Measurements from ENCODE around the gene SGTA. TPM values are rescaled to one million over a fixed set of nuclear protein-coding genes. Genes with fewer than 3 reads are reported as not detected.

Gene SGTA
- total RNA-seq, 1 donor from 2014 or later: 25.6 TPM

DNA sequence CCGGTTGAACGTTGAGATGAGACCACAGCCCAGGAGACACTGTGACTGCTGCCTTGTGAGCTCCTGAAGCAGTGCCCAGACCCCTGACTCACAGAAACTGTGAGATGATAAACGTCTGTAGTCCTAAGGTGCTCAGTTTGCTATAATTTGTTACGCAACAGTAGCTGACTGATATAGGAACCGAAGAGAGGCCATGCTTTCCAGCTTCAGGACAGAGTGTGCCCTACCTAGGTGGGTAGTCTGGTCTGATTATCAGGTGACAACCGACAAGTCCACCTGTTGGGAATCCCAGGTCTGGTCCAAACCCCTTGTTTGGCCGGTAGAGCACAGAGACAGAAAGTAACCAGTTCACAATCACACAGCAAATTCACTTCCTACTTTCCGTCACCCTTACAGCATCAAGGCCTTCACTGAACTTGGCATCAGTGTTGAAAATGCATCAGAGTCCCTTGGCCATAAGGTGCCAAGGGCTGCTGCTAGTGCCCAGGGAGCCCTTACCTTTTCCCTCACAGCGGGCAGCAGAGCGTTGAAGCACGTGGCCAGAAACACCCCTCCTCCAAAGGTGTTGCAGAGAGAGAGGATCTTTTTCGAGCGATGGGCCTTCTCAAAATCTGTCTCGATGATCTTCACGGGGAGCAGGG lies 46.4 kb downstream of the SGTA start:
- Histone ChIP-seq H3K4me3 (ENCODE audit: low read length in 3 of 3) (no peak overlapping the region), H3K9ac (ENCODE audit: low read depth in 1 of 3, low read length in 3 of 3) (no peak overlapping the region), H3K27ac (ENCODE audit: low read depth, low read length) (no peak overlapping the region), H3K4me1 (ENCODE audit: control insufficient read depth in 3 of 3, insufficient read depth in 3 of 3, low read length in 3 of 3) (peaks cover 8 to 12% (median 9%) of the 10 kb centered on the region in 3 donors), H3K36me3 (ENCODE audit: control insufficient read depth in 3 of 3, insufficient read depth in 3 of 3, low read length in 3 of 3) (peaks cover 28 to 34% (median 33%) of the 10 kb centered on the region in 3 donors), H3K9me3 (ENCODE audit: control insufficient read depth in 3 of 3, low read length in 3 of 3) (peaks cover 0 to 5% (median 0%) of the 10 kb centered on the region in 3 donors), H3K27me3 (ENCODE audit: control insufficient read depth in 3 of 3, insufficient read depth in 3 of 3, low read length in 3 of 3) (no peaks in the 10 kb centered on the region)

DNA sequence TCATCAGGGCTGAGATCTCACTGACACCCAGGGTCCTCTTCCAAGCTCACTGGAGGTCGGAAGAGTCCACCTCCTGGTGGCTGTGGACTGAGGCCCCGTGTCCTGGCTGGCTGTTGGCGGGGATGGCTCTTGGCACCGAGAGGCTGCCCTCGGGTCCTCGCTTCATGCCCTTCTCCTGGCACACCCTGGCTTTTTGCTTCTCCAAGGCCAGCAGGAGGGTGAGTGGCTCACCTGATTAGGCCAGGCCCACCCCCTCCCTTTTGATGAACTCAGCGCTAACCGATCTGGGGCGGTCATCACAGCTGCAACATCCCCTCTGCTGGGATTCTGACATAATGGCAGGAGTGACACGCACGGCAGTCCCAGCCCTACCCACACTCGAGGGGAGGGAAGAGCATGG lies 47.7 kb downstream of the SGTA start:
- peaks cover 0 to 5% (median 0%) of the 10 kb centered on the region in 3 donors for H3K9me3 ChIP-seq (ENCODE audit: control insufficient read depth in 3 of 3, low read length in 3 of 3)
- H3K27me3 ChIP-seq (ENCODE audit: control insufficient read depth in 3 of 3, insufficient read depth in 3 of 3, low read length in 3 of 3): no peaks in the 10 kb centered on the region
- H3K4me1 ChIP-seq (ENCODE audit: control insufficient read depth in 3 of 3, insufficient read depth in 3 of 3, low read length in 3 of 3): peaks cover 8 to 12% (median 9%) of the 10 kb centered on the region in 3 donors
- H3K27ac ChIP-seq (ENCODE audit: low read depth, low read length): no peak overlapping the region
- peaks cover 28 to 34% (median 33%) of the 10 kb centered on the region in 3 donors for H3K36me3 ChIP-seq (ENCODE audit: control insufficient read depth in 3 of 3, insufficient read depth in 3 of 3, low read length in 3 of 3)
- no peak overlapping the region for H3K4me3 ChIP-seq (ENCODE audit: low read length in 3 of 3)
- H3K9ac ChIP-seq (ENCODE audit: low read depth in 1 of 3, low read length in 3 of 3): no peak overlapping the region

DNA sequence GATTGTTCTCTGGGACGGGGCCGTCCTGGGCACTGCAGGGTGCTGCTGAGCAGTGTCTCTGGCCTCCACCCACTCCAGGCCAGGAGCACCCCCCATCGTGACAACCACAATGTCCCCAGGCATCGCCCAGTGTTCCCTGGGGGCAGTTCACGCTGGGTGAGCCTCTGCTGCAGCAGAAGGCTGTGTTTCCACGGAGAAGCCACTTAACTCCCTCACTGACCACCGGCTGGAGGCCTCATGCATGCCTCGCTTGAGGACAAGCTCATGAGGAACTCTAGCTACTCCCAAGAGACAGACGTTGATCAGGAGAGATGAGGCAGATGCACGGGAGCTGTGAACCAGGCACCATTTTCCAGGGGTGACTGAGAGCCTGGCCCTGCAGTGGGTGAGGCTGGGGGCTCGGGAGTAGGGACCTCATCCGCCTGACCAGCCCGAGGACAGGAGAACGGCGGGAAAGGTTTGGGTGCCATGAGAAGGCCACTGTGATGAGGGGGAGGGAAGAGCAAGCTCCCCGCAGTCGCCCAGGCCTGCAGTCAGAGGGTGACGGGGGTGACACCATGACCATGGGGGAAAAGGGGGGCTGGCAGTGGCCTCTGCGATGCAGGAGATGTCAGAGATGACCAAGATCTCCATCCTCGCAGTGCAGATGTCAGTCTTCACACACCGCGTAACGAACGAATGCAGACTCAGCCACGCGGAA lies 48.3 kb downstream of the SGTA start:
- H3K9me3 ChIP-seq (ENCODE audit: control insufficient read depth in 3 of 3, low read length in 3 of 3): peaks cover 0 to 5% (median 0%) of the 10 kb centered on the region in 3 donors

DNA sequence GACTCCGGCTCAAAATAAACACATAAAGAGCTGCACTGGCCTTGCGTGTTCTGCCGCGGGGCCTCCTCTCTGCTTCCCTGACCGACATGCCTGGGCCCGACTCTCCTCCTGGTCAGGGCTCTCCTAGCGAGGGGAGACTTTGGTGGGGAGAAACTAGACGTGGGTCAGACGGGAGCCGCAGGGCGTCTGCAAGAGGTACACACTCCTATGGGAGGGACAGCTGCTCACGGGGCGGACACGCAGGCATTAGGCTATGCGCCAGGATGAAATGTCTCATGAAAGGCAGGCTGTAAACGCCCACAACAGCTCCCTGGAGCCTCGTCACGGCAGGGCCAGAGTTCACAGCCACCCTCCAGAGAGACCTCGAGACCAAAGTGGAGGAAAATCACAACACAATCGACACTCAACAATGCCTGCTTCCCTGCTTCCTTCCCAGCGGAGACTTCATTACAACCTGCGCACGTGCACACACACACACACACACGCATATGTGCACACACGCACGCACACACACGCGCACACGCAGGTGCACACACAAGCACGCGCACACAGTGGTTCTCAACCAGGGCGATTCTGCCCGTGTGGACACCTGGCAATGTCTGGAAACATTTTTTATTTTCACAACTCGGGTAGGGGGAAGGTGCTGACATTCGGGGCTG lies 49.0 kb downstream of the SGTA start:
- H3K4me3 ChIP-seq (ENCODE audit: low read length in 3 of 3): no peak overlapping the region
- peaks cover 28 to 34% (median 33%) of the 10 kb centered on the region in 3 donors for H3K36me3 ChIP-seq (ENCODE audit: control insufficient read depth in 3 of 3, insufficient read depth in 3 of 3, low read length in 3 of 3)
- no peak overlapping the region for H3K27ac ChIP-seq (ENCODE audit: low read depth, low read length)
- peaks cover 0 to under 1% (median under 1%) of the 10 kb centered on the region in 3 donors for H3K27me3 ChIP-seq (ENCODE audit: control insufficient read depth in 3 of 3, insufficient read depth in 3 of 3, low read length in 3 of 3)
- peaks cover 3 to 6% (median 4%) of the 10 kb centered on the region in 3 donors for H3K4me1 ChIP-seq (ENCODE audit: control insufficient read depth in 3 of 3, insufficient read depth in 3 of 3, low read length in 3 of 3)
- H3K9me3 ChIP-seq (ENCODE audit: control insufficient read depth in 3 of 3, low read length in 3 of 3): peaks cover 0 to 5% (median 0%) of the 10 kb centered on the region in 3 donors
- H3K9ac ChIP-seq (ENCODE audit: low read depth in 1 of 3, low read length in 3 of 3): no peak overlapping the region

More for the DNA sequence above, 48.3 kb downstream of the SGTA start:
- Histone ChIP-seq H3K36me3 (ENCODE audit: control insufficient read depth in 3 of 3, insufficient read depth in 3 of 3, low read length in 3 of 3) (peaks cover 28 to 34% (median 33%) of the 10 kb centered on the region in 3 donors), H3K27me3 (ENCODE audit: control insufficient read depth in 3 of 3, insufficient read depth in 3 of 3, low read length in 3 of 3) (no peaks in the 10 kb centered on the region), H3K27ac (ENCODE audit: low read depth, low read length) (no peak overlapping the region), H3K9ac (ENCODE audit: low read depth in 1 of 3, low read length in 3 of 3) (no peak overlapping the region), H3K4me3 (ENCODE audit: low read length in 3 of 3) (no peak overlapping the region), H3K4me1 (ENCODE audit: control insufficient read depth in 3 of 3, insufficient read depth in 3 of 3, low read length in 3 of 3) (peaks cover 8 to 12% (median 9%) of the 10 kb centered on the region in 3 donors)

DNA sequence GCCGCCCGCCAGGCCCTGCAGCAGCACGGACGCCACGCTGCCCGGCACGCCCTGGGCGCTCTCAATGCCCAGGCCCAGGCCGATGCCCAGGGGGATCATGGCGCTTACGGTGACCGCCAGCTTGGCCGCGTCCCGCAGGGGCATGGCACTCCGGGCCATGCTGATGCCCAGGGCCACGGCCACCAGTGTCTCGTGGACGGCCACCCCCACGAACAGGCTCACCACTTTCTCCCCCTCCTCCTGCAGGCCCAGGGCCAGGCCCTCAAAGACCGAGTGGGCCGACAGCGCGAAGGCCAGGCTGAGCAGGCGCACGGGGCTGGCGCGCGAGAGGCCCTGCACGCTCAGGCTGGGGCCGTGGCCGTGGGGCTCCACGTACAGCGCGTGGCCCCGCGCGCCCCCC lies 50.2 kb downstream of the SGTA start:
- H3K9me3 ChIP-seq (ENCODE audit: control insufficient read depth in 3 of 3, low read length in 3 of 3): peaks cover 0 to 5% (median 0%) of the 10 kb centered on the region in 3 donors
- H3K36me3 ChIP-seq (ENCODE audit: control insufficient read depth in 3 of 3, insufficient read depth in 3 of 3, low read length in 3 of 3): peaks cover 28 to 34% (median 33%) of the 10 kb centered on the region in 3 donors

DNA sequence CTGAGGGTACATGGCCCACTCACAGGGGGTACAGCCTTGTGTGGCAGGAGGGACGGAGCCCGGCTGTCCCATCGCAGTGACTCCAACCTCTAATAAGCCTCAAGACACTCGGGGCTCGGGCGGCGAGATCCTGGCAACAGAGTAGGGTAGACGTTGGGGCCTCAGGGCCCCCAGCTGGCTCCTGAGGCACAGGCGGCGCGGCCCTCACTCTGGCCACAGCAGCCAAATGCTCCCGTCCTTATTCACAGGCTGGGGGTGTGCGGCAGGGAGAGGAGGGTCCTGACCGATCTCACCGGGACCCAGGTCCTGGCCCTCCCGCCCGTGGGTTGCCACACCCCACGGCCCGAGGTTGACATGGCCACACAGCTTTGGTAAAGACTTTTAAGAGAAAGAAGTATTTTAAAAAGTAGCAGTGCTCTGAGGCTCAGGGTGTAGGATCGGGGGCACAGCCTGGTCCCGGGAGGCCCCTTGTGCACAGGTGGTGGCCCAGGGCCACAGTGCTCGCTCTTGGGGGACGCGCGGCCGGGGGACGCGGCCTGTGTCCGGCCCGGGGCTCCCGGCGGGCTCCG lies 50.8 kb downstream of the SGTA start:
- Histone ChIP-seq H3K36me3 (ENCODE audit: control insufficient read depth in 3 of 3, insufficient read depth in 3 of 3, low read length in 3 of 3) (peaks cover 28 to 34% (median 33%) of the 10 kb centered on the region in 3 donors), H3K4me3 (ENCODE audit: low read length in 3 of 3) (no peak overlapping the region), H3K27me3 (ENCODE audit: control insufficient read depth in 3 of 3, insufficient read depth in 3 of 3, low read length in 3 of 3) (peaks cover 9 to 16% (median 13%) of the 10 kb centered on the region in 3 donors), H3K27ac (ENCODE audit: low read depth, low read length) (no peak overlapping the region), H3K9ac (ENCODE audit: low read depth in 1 of 3, low read length in 3 of 3) (no peak overlapping the region), H3K9me3 (ENCODE audit: control insufficient read depth in 3 of 3, low read length in 3 of 3) (peaks cover 0 to 5% (median 0%) of the 10 kb centered on the region in 3 donors), H3K4me1 (ENCODE audit: control insufficient read depth in 3 of 3, insufficient read depth in 3 of 3, low read length in 3 of 3) (no peaks in the 10 kb centered on the region)

More for the DNA sequence above, 50.2 kb downstream of the SGTA start:
- H3K27me3 ChIP-seq (ENCODE audit: control insufficient read depth in 3 of 3, insufficient read depth in 3 of 3, low read length in 3 of 3): peaks cover 4 to 9% (median 7%) of the 10 kb centered on the region in 3 donors
- no peak overlapping the region for H3K4me3 ChIP-seq (ENCODE audit: low read length in 3 of 3)
- H3K4me1 ChIP-seq (ENCODE audit: control insufficient read depth in 3 of 3, insufficient read depth in 3 of 3, low read length in 3 of 3): no peaks in the 10 kb centered on the region
- H3K9ac ChIP-seq (ENCODE audit: low read depth in 1 of 3, low read length in 3 of 3): no peak overlapping the region
- H3K27ac ChIP-seq (ENCODE audit: low read depth, low read length): no peak overlapping the region

DNA sequence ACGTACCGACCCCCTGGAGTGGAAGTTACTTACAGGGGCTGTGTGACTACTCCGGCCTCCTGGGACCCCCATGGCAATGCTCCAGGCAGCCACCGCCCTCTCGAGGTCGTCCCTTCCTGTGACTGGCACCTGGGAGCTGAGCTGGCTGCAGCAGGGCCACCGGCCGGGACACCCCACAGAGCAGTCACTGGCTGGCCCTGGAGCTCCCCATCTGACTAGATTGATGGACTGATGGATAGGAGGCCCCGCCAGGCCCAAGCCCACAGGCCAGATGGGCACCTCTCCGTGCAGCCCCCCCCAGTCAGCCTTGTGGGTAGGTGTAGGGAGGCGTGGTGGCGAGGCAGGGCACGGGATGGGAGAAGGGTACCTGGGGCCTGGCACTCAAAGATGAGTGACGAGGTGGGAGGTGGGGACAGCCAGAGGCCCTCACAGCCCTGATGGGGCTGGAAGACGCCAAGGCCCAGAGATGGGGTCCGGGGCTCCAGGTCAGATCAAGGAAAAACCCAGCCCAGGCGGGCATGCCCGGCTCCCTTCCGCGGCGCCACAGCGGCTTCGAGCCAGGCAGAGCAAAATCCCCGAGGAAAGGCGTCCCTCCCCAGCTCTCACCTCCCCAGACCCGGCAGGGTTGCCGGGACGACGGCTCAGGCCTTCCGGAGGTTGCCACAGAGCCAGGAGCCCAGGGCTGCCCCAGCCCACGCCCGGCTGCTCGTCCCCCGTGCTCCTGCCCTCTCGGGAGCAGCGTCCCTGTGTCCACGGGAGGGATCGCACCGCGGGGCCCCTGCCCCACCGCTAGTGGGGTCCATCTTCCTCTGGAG lies 51.7 kb downstream of the SGTA start:
- H3K4me3 ChIP-seq (ENCODE audit: low read length in 3 of 3): no peak overlapping the region
- peaks cover 0 to 4% (median 0%) of the 10 kb centered on the region in 3 donors for H3K9me3 ChIP-seq (ENCODE audit: control insufficient read depth in 3 of 3, low read length in 3 of 3)
- no peaks in the 10 kb centered on the region for H3K4me1 ChIP-seq (ENCODE audit: control insufficient read depth in 3 of 3, insufficient read depth in 3 of 3, low read length in 3 of 3)
- no peak overlapping the region for H3K27ac ChIP-seq (ENCODE audit: low read depth, low read length)
- H3K27me3 ChIP-seq (ENCODE audit: control insufficient read depth in 3 of 3, insufficient read depth in 3 of 3, low read length in 3 of 3): peaks cover 16 to 23% (median 21%) of the 10 kb centered on the region in 3 donors
- H3K36me3 ChIP-seq (ENCODE audit: control insufficient read depth in 3 of 3, insufficient read depth in 3 of 3, low read length in 3 of 3): peaks cover 21 to 26% (median 25%) of the 10 kb centered on the region in 3 donors
- no peak overlapping the region for H3K9ac ChIP-seq (ENCODE audit: low read depth in 1 of 3, low read length in 3 of 3)

DNA sequence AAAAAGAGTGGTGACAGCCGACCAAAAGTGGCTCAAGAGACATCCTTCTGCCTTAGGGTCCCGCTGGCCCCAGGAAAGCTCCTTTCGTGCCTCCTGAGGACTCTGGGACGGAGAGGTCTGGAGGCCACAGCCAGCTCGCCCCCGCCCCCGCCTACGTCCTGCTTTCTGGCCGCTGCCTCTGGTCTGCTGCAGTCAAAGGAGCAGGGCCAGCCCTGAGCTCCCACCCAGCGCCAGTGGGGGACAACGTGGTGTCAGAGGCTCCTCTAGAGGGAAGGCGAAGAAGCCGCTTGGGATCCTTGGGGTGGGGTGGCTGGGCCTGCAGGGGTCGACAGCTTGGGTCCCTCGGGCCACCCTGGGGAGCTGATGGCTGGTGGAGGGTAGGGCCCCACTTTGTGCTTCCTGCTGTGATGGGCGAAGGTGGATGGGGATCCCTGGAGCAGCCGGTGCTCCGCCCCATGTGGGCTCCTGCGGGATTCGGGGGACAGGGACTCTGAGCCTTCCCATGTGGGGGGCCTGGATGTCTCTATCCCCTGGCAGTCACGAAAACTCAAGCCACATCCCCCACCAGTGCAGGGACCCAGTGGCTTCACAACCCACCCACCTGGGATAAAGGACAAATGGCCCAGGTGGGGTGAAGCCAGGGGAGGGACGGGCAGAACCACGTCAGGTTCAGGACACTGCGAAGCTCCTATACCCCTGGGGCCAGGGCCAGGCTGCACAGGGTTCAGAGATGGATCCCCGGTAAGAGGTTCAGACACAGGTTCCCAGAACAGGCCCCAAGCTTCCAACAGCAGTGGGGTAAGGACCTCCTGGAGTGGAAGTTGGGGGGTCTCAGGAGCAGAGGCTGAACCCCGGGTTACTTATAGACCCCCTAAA lies 52.9 kb downstream of the SGTA start:
- peaks cover 9 to 14% (median 13%) of the 10 kb centered on the region in 3 donors for H3K36me3 ChIP-seq (ENCODE audit: control insufficient read depth in 3 of 3, insufficient read depth in 3 of 3, low read length in 3 of 3)
- H3K9me3 ChIP-seq (ENCODE audit: control insufficient read depth in 3 of 3, low read length in 3 of 3): no peaks in the 10 kb centered on the region
- H3K4me3 ChIP-seq (ENCODE audit: low read length in 3 of 3): no peak overlapping the region
- no peak overlapping the region for H3K27ac ChIP-seq (ENCODE audit: low read depth, low read length)
- no peak overlapping the region for H3K9ac ChIP-seq (ENCODE audit: low read depth in 1 of 3, low read length in 3 of 3)
- H3K4me1 ChIP-seq (ENCODE audit: control insufficient read depth in 3 of 3, insufficient read depth in 3 of 3, low read length in 3 of 3): no peaks in the 10 kb centered on the region
- peaks cover 16 to 32% (median 26%) of the 10 kb centered on the region in 3 donors for H3K27me3 ChIP-seq (ENCODE audit: control insufficient read depth in 3 of 3, insufficient read depth in 3 of 3, low read length in 3 of 3)
